C4-2B (cell line): ENCODE results near the gene NIPA2.

Experiments
- CTCF ChIP-seq: fragments of 450-650 bp; conservative IDR thresholded peaks from 2 replicates; pipeline ENCODE4 v1.5.1; 2017; ENCODE audit warnings: mild to moderate bottlenecking
- ZFX ChIP-seq: fragments of 450-650 bp; IDR thresholded peaks from 2 replicates; pipeline ENCODE4 v1.6.1; 2017

DNA sequence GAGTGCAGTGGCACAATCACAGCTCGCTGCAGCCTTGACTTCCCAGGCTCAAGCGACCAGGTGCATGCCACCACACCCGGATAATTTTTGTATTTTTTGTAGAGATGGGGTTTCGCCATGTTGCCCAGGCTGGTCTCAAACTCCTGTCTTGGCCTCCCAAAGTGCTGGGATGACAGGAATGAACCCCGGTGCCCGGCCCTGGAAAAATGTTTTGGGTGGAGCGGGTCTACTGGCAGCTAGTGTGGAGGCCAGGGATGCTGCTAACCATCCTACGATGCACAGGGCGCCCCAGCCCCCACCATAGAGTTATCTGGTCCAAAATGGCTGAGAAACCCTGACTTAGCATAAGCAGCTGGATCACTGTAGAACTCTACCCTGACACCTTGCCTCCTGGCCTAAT, 35.4 kb downstream of the NIPA2 start:
- TF ChIP-seq CTCF = no peak
- TF ChIP-seq ZFX = no peak
